ENCODE results near the gene CNN3.
A peak's percentile ranks its signal among the peaks of the same experiment; 100 is the strongest.

The CNN3 gene

DNA sequence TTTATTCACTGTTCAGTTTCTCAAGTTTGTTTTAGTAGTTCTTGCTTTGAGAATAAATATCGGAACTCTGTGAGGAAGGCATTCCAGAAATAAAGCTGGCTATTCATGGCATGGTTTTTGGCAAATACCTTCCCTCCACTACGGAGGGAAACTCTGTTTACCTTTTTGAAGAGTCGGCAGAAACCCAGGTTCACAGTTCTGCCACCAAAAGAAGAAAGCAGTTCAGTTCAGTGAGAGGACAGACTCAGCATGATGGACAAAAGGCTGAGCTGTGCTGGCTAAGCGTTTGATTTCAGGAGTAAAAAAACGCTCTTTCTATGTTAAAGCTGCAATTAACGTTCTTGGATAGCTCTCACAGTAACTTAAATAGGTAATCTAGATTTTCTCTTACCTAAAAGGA lies 42.4 kb downstream of the CNN3 start:
- no peak for DNase-seq

GRCh38 chr1:94884106-94884505 lies 42.8 kb downstream of the CNN3 start:
- no peak for DNase-seq

DNA sequence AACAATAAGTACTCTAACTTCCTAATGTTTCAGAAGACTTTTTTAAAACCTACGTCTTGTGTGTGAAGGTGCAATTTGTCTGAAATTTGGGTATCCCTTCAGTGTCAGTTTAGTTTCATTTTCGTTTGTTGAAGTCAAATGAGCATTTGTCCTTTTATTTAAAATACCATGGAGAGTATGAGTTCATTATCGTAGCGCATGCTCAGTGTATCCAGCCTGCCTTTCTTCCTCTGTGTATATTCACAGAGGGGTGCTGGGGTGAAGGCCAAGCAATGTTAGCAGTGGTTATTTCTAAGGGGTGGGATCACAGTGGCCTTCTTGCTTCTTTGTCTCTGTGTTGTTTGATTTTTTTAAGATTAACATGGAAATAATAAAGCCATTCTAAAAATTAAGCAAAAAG lies 43.2 kb downstream of the CNN3 start:
- DNase-seq: no peak

DNA sequence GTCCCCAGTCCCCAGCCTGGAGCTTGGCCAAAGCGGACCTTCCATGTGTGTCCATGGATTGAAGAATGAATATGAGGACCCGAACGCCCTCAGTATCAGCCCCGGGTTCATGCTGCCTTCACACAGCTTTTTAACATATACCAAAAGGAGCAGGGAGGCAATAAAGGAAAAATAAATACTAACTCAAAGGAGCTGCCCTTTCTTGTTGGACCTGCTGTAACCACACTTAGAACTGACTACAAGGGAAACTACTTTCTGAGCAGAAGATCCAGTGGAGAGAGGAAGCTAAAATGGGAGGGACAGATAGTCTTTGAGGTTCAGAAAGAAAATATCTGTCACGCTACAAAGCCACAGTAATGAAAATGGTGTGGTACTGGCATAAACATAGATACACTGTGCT lies 48.6 kb downstream of the CNN3 start:
- DNase-seq: peak; percentile 12

GRCh38 chr1:94876362-94876761 lies 50.5 kb downstream of the CNN3 start:
- peak; percentile 68 for DNase-seq

- no peak for DNase-seq
Observed at GRCh38 chr1:94875794-94876193, 51.1 kb downstream of the CNN3 start.

DNA sequence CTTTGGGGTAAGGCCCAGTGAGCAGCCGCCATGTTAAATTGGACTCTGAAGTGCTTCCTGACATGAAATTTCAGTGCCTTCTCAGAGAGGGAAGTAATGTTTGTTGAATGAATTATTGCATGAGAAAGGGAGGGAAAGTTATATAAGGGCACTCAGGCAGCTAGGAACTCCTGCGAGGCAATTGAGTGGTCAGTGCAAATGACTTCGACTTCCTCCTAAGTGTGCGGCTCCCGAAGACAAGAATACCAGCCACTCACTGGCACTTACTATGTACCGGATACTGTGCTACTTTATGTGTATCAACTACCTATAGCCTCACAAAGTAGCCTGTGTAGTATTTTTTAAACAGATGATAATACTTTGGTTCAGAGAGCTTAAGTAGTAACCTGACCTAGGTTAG lies 52.5 kb downstream of the CNN3 start:
- no peak for DNase-seq

DNA sequence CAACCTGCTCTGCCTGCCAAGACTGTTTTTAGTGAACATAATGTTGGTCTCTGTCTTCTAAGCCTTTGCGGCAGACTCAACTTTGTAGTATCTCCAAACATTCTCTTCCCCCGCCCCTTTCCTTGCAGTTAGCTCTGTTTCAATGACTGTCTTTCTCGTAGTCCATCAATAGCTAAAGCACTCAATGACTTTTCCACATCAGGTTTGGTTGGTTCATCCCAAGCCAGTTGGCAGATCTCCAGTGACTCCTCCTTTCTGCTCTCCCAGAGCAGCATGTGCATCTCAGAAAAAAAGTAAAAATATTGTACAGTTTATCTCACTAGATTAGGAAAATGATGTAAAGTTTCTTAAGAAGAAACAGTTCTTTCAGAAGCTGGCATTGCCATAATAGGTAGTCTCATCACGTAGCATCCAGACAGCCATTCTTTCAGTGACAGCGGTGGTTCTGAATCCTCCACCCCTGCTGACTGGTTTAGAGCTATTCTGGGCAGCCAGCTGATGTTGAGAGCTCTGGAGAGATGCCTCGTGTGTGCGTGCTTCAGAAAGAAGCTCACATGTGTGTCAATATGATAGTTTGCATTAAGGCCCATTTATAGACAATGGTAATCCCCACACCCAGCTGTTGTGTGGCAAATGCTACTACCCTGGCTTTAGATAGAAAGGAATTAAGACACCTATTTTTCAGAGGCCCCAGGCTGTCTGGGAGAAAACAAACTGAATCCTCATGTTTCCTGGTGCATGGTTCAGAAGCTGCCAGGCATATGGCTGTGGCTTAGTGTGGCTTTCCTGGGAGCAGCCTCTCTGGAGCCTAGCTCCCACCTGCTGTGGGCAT lies 53.2 kb downstream of the CNN3 start:
- DNase-seq: no peak

GRCh38 chr1:94872771-94873495 lies 54.0 kb downstream of the CNN3 start:
- no peak for DNase-seq

- DNase-seq: no peak
Observed at GRCh38 chr1:94871031-94871430, 55.9 kb downstream of the CNN3 start.

GRCh38 chr1:94866164-94866807 lies 60.6 kb downstream of the CNN3 start:
- DNase-seq: no peak

- DNase-seq: no peak
Observed at GRCh38 chr1:94865360-94865759, 61.5 kb downstream of the CNN3 start.

GRCh38 chr1:94864821-94865220 lies 62.1 kb downstream of the CNN3 start:
- no peak for DNase-seq

- DNase-seq: no peak
Observed at GRCh38 chr1:94863919-94864318, 63.0 kb downstream of the CNN3 start.

GRCh38 chr1:94863297-94863911 lies 63.5 kb downstream of the CNN3 start:
- peak; percentile 26 for DNase-seq

GRCh38 chr1:94862718-94863117 lies 64.2 kb downstream of the CNN3 start:
- no peak for DNase-seq

DNA sequence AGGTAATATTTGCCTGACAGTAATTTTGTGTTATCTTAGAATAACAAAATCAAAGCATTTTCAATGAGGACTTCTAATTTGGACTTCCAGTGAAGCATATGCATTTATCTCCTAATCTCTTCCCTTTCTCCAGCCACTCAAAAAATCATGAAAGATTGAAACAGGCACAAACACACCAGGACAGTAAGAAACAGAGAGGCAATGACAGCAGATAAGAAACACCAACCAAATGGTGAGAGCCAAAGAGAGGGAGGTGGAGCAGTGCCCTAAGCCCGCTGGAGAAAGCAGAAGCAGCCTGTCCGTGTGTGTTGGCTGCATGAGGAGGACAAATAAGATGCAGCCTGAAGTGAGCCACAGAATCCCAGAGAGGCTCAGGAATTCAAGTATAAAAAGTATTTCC lies 67.7 kb downstream of the CNN3 start:
- no peak for DNase-seq

- no peak for DNase-seq
Observed at GRCh38 chr1:94858276-94858675, 68.6 kb downstream of the CNN3 start.

DNA sequence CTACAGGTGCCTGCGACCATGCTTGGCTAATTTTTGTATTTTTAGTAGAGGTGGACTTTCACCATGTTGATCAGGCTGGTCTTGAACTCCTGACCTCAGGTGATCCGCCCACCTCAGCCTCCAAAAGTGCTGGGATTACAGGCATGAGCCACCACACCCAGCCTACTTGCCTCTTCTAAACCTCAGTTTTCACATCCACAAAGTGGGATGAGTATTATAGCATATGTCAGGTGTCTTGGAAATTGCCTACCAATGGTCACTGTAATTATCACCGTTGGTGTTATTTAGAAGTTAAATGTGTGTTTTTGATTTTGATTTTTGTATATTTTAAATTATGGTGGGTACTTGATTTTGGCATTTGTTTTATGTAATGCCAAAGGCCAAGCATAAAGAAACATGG lies 70.0 kb downstream of the CNN3 start:
- no peak for DNase-seq

DNA sequence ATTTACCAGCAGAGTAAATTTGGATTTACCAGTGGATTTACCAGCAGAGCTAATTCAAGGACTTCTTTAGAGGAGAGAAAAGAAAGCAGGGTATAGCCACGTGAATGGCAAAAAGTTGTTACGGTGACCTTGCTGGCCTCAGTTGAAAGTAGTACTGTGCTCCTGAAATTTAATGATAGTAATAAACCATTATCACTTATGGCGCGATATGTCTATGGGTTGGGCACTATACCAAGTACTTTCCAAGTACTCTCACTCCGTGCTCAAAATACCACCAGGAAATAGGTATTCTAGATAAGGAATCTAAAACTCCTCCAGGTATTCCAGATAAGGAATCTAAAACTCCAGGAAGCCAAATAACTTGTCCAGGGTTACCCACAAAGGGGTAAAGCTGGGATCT lies 70.9 kb downstream of the CNN3 start:
- DNase-seq: no peak

GRCh38 chr1:94855307-94855700 lies 71.6 kb downstream of the CNN3 start:
- no peak for DNase-seq

- peak; percentile 69 for DNase-seq
Observed at GRCh38 chr1:94854458-94855306, 72.2 kb downstream of the CNN3 start.

GRCh38 chr1:94852788-94853187 lies 74.1 kb downstream of the CNN3 start:
- DNase-seq: no peak
